Astrocyte of the cerebellum (primary cell): ENCODE results near the gene FNIP2.

Experiments used
- DNase-seq: peaks from one replicate; pipeline ENCODE4 v3.0.0-alpha.2; 2011; ENCODE audit warnings: low read depth
- H3K4me3 ChIP-seq: 2 replicates; pipeline ENCODE4 v1.5.1; 2011; ENCODE audit warnings: mild to moderate bottlenecking, low read depth, low read length, moderate library complexity
- in situ Hi-C: cut with HindIII; loops from 2 replicates; pipeline ENCODE4 v1.10.0; 2017; ENCODE audit warnings: low sequenced_read_pairs
- TF ChIP-seq, protein P1 (sequence below): IDR thresholded peaks from 2 replicates; pipeline ENCODE4 v1.5.1; 2012; ENCODE audit warnings: low read length, low read depth, moderate library complexity, mild to moderate bottlenecking; ENCODE audit errors: missing control alignments

The FNIP2 gene

DNA sequence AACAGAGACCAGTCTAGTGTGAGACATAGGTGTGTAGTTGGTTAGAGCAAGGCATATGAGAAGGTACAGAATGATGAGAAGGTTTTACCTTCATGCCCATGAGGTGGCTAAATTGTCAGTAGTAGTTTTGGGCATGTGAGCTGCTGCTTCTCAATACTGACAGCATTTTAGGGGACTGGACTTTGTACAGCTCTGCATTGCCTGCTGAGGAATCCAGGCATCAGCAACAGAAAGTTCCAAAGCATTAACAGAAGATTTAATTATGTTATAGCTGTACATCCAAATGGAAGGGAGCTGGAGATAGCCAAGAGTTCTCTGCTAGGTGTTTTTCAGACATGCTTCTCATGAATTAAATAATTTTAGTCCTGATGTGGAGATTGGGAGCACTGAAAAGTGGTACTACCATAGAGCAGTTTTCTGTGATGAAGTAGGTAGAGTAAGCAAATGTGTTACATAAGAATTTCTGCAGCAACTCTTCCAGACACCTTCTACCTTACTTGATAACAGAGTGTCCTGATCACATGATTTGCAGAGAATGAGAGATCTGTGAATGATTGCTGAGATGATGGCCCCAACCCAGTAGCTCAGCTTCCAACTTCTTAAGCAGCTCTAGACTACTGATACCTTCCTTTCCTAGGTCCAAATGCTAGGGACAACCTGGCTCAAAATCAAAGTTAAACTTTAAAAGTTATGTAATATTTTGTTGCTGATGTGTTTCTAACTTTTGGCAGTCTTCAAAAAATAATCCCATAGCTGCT, 30.4 kb downstream of the FNIP2 start:
- TF ChIP-seq, protein P1, sequence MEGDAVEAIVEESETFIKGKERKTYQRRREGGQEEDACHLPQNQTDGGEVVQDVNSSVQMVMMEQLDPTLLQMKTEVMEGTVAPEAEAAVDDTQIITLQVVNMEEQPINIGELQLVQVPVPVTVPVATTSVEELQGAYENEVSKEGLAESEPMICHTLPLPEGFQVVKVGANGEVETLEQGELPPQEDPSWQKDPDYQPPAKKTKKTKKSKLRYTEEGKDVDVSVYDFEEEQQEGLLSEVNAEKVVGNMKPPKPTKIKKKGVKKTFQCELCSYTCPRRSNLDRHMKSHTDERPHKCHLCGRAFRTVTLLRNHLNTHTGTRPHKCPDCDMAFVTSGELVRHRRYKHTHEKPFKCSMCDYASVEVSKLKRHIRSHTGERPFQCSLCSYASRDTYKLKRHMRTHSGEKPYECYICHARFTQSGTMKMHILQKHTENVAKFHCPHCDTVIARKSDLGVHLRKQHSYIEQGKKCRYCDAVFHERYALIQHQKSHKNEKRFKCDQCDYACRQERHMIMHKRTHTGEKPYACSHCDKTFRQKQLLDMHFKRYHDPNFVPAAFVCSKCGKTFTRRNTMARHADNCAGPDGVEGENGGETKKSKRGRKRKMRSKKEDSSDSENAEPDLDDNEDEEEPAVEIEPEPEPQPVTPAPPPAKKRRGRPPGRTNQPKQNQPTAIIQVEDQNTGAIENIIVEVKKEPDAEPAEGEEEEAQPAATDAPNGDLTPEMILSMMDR: no peak
- no peak overlapping the region for H3K4me3 ChIP-seq
- in situ Hi-C loops: no loop called here
- no peak for DNase-seq

DNA sequence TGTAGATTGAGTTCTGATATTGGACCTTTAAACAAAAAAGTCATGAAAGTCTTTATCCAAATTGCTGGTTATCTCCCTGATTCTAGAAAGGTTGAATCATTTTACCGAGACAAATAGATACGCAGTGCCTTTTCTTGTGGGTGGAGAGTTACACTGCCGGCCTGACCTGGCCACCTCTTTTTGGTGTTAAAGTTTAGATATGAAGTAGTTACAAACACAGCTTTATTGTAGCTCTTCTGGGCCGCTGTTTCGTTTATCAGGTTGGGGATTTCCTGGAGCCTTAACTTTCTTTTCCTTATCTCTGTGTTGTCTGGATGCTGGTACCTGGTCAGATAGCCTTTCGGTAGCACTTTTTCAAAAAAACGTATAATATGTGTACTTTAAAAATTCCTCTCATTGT, 31.0 kb downstream of the FNIP2 start:
- H3K4me3 ChIP-seq: no peak overlapping the region
- no peak for DNase-seq
- in situ Hi-C loops: no loop called here
- TF ChIP-seq, protein P1: no peak

DNA sequence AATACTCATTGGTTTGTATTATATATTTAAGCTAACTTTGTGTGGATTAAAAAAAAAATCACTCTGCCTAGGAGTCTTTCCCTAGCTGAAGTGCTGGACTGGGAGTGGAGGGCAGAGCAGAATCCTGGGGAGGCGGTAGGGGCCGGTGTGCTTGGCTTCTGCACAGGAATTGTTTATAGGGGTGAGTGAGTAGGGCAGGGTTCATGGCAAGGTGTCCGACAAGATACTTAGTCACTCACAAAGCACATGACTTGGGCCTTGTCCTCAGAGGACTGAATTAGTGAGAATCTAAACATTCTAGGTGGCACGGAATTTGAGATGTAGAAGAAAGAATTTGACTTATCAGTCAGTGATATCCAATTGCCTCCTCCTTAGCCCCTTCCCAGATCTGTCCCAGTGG, 32.2 kb downstream of the FNIP2 start:
- in situ Hi-C loops: no loop called here
- DNase-seq: no peak

DNA sequence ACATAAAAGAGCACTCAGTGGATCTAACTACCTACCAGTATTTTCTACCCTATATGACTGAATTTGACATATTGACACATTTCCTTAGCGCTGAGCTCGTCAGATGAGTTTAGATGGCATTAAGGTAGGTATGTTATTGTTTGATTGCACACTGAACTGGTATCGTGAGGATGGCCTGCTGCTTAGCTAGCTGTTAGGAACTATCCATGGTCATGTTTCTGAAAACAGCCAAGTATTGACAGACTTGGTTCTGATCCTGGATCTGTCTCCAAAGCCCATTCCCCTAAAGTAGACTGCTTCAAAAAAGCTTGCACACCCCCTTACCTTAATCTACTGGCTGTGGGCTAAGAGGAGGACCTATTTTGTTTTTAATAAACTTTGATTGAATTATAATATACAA, 32.9 kb downstream of the FNIP2 start:
- TF ChIP-seq, protein P1: no peak
- in situ Hi-C loops: no loop called here
- DNase-seq: no peak
- no peak overlapping the region for H3K4me3 ChIP-seq

More for the DNA sequence above, 32.2 kb downstream of the FNIP2 start:
- no peak overlapping the region for H3K4me3 ChIP-seq
- TF ChIP-seq, protein P1: no peak

DNA sequence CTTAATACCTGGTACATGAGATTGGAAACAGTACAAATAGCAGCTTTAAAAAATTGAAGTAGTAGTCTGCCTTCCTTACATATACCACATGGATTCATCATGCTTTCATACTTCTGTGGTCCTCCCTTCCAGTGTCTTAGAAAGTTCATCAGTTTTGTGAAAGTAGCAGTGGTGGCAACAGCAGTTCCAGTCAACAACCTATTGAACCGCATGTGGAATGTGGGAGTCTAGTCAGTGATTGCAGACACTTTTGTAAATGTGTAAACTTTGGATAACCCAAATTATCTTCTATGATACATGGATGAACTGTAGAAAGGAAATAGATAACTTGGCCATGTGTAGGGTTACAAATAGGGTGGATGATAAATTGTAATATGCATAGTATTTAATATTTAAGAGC, 34.1 kb downstream of the FNIP2 start:
- DNase-seq: no peak
- no peak overlapping the region for H3K4me3 ChIP-seq
- TF ChIP-seq, protein P1: no peak
- in situ Hi-C loops: no loop called here

DNA sequence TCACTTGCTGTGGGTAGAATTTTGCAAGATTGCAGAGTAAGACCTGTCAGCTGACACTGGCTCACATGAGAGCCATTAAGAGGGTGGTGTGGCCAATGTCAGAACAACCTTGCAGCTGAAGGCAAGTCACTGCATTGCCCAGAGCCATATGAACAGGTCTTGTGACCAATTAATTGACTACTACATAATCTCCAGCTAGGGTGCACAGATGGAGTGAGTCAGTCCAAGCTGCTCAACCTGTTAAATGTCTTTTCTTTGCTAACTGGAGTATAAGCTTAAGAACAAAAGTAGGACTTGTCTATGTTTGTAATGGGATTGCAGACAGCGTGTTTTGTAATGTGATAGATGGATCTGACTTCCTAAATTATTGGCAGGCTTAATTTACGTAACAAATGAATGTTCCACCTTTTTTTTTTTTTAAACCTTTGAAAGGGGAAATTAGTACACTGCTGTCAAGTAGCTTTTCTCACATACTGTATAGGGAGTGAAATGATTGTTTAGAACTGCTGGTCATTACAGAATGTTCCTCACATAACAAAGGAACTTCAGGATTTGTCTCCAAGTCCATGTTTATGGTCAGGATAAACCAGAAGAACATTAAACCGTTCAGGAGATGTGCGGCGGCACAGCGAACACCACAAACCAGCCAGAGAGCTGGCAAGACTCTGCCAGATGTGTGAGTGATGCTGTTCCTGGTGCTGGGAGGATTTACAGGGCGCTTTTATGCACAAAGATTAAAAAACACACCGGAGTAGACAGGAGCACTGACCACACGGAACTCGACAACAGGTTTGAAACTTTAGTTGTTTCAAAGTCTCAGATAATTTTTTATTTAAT, 37.0 kb downstream of the FNIP2 start:
- in situ Hi-C loops: no loop called here
- no peak overlapping the region for H3K4me3 ChIP-seq
- TF ChIP-seq, protein P1: no peak
- no peak for DNase-seq
